ENCODE measurements around the gene CDC42BPG. TPM values are rescaled to one million over a fixed set of nuclear protein-coding genes. Genes with fewer than 3 reads are reported as not detected.
A peak's percentile ranks its signal among the peaks of the same experiment; 100 is the strongest.

CDC42BPG gene
- total and polyA plus RNA-seq, 3 experiments from 2014 or later: 0.52 to 2.3 (median 0.66) TPM

DNA sequence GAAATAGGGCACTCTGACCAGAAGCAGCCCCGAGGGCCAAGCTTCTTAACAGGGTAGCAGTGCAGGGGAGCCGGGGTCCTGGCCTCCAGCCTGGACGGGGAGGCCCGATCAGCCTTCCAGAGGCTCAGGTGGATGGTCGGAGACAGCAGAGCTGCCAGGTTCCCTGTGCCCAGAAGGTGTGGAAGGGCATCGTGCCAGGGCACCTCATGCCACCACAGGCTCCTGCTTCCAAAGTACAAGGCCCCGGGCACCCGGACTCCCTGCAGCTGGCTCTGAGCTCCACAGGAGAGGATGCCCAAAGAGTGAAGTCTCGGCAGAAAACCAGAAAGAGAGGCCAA is 19.7 kb upstream of the CDC42BPG start:
- Histone ChIP-seq H3K27me3 (ENCODE audit: insufficient read depth, low read length, poor library complexity, severe bottlenecking) (no peaks in the 10 kb centered on the region), H3K27ac (ENCODE audit: low read depth, low read length) (peak overlapping the region; percentile 75), H3K9me3 (ENCODE audit: low read length) (no peaks in the 10 kb centered on the region), H3K4me3 (ENCODE audit: low read length) (peak overlapping the region; percentile 66), H3K36me3 (ENCODE audit: insufficient read depth, low read length) (peaks cover 16% of the 10 kb centered on the region), H3K4me1 (ENCODE audit: insufficient read depth, low read length) (peaks cover 100% of the 10 kb centered on the region)
- peaks cover 0 to 1% of the 10 kb centered on the region in 2 donors for H3K27me3 Mint-ChIP-seq
- peak overlapping the region; percentile 80 to 99 (median 96) for H3K27ac Mint-ChIP-seq
- CTCF ChIA-PET: interaction anchor here (0.9 to 32.1 kb wide), 5 partner anchors 15 to 176 kb away, joined by 3 to 1256 read pairs (median 4); partner anchors contain the start of genes CDC42BPG and EHD1
- no peaks in the 10 kb centered on the region for H3K9me3 Mint-ChIP-seq
- DNase-seq: no peak
- POLR2A ChIA-PET: interaction anchor here (1.4 to 24.3 kb wide), 5 partner anchors 11 to 85 kb away, joined by 4 to 569 read pairs (median 5); partner anchors contain the start of genes CDC42BPG and EHD1
- peak overlapping the region; percentile 76 to 91 (median 78) for H3K4me3 Mint-ChIP-seq
- H3K36me3 Mint-ChIP-seq: peaks cover 0 to 56% (median 20%) of the 10 kb centered on the region in 3 donors
- peaks cover 84 to 95% (median 91%) of the 10 kb centered on the region in 3 donors for H3K4me1 Mint-ChIP-seq

DNA sequence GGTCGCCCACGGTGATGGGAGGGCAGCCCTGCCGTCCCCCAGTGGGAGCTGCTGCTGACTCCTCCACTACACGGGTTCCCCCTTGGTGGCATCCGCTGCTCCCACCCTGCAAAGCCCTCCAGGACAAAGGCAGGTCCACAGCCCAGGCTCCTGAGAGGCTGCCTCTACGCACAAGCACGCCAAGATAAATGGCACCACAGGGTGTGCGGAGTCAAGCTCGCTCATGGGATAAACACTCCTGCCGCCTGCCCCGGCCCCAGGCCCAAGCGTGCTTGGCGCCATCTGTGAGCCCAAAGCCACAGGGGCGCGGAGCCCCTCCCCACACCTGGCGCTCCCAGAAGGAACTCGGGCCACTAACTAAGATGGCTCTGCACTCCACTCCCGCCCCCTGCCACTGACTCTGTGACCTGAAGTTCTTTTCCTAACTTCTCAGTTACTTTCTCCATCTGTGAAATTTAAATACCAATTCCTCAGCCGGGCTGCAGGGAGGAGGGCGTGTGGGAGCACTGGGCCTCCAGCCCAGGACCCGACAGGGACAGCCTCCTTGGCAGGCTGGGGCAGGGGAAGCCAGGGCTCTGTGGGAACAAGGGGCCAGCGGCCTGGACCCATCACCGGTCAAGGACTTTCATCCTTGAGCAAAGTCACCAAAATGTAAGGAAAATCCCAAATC is 19.1 kb upstream of the CDC42BPG start:
- ChIA-PET CTCF (interaction anchor here (0.7 to 32.1 kb wide), 5 partner anchors 14 to 1010 kb away, joined by 3 to 1256 read pairs (median 3); partner anchors contain the start of genes CDC42BPG and EHD1), POLR2A (interaction anchor here (1.5 to 24.3 kb wide), 4 partner anchors 10 to 85 kb away, joined by 4 to 569 read pairs (median 109); partner anchors contain the start of gene EHD1)
- Histone ChIP-seq H3K4me1 (ENCODE audit: insufficient read depth, low read length) (peaks cover 100% of the 10 kb centered on the region), H3K36me3 (ENCODE audit: insufficient read depth, low read length) (peaks cover 16% of the 10 kb centered on the region), H3K27me3 (ENCODE audit: insufficient read depth, low read length, poor library complexity, severe bottlenecking) (no peaks in the 10 kb centered on the region), H3K27ac (ENCODE audit: low read depth, low read length) (peak overlapping the region; percentile 75), H3K4me3 (ENCODE audit: low read length) (peak overlapping the region; percentile 66), H3K9me3 (ENCODE audit: low read length) (no peaks in the 10 kb centered on the region)
- no peak for DNase-seq
- H3K27ac Mint-ChIP-seq: peak overlapping the region; percentile 80 to 99 (median 96)
- H3K4me1 Mint-ChIP-seq: peaks cover 84 to 95% (median 91%) of the 10 kb centered on the region in 3 donors
- H3K27me3 Mint-ChIP-seq: peaks cover 0 to 1% of the 10 kb centered on the region in 2 donors
- peak overlapping the region; percentile 76 to 91 (median 78) for H3K4me3 Mint-ChIP-seq
- H3K9me3 Mint-ChIP-seq: no peaks in the 10 kb centered on the region
- peaks cover 0 to 56% (median 19%) of the 10 kb centered on the region in 3 donors for H3K36me3 Mint-ChIP-seq

DNA sequence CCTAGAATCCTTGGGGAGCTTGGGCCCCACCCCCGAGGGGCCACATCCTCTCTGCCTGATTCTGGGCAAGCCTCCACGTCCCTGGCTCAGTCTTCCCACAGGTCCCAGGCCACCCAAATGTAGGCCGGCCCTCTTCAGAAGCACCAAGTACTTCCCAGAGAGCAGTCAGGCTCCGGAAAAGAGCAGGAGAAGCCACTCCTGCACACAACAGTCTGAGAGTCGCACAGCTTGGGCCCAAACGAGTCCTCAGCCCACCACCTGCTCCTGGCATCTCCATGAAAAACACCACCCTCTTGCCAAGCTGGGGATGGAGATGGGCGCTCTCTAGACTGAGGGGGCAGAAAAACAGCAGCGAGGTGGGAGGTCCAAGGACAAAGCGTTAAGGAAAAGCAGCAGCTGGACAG is 18.5 kb upstream of the CDC42BPG start:
- no peak for DNase-seq
- Mint-ChIP-seq H3K4me1 (peaks cover 82 to 93% (median 88%) of the 10 kb centered on the region in 3 donors), H3K9me3 (no peaks in the 10 kb centered on the region), H3K27ac (peak overlapping the region; percentile 80 to 99 (median 96)), H3K36me3 (peaks cover 0 to 53% (median 15%) of the 10 kb centered on the region in 3 donors), H3K4me3 (peak overlapping the region; percentile 76 to 89 (median 78)), H3K27me3 (peaks cover 0 to 1% of the 10 kb centered on the region in 2 donors)
- Histone ChIP-seq H3K27me3 (ENCODE audit: insufficient read depth, low read length, poor library complexity, severe bottlenecking) (no peaks in the 10 kb centered on the region), H3K27ac (ENCODE audit: low read depth, low read length) (peak overlapping the region; percentile 75), H3K9me3 (ENCODE audit: low read length) (no peaks in the 10 kb centered on the region), H3K4me3 (ENCODE audit: low read length) (peak overlapping the region; percentile 66), H3K4me1 (ENCODE audit: insufficient read depth, low read length) (peaks cover 100% of the 10 kb centered on the region), H3K36me3 (ENCODE audit: insufficient read depth, low read length) (peaks cover 14% of the 10 kb centered on the region)
- POLR2A ChIA-PET: interaction anchor here (0.8 to 24.3 kb wide), 3 partner anchors 9 to 84 kb away, joined by 5 to 569 read pairs (median 213); partner anchors contain the start of gene EHD1
- CTCF ChIA-PET: interaction anchor here (0.7 to 32.1 kb wide), 5 partner anchors 14 to 1009 kb away, joined by 3 to 1256 read pairs (median 3); partner anchors contain the start of genes CDC42BPG and EHD1

DNA sequence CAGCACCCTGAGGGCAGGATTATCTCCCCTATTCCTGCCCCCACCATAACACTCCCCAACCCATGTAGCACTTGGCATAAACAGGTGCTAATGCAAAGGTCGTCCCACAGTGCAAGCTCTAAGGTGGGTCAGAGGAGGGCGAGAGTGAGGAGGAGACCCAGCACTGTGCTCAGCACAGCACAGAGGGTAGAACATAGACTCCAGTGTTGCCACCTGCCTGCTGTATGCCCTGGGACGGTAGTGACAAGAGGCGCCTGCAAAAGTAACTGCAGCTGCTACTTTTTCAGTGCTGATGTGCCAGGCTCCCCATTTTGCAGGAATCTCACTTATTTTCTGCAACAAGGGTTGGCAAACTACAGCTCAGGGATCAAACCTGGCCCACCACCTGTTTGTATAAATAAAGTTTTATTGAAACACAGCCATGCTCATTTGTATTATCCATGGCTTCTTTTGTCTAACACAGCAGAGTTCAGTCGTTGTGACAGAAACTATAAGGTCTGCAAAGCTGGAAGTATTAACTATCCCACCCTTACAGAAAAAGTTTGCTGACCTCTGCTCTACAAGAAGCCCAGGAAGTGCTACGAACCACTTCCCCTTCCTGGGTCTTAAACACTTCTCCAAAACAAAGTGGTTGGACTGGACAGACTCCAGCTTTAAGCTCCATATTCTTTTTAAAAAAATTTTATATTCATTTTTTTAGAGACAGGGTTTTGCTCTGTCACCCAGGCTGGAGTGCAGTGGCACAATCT is 16.9 kb upstream of the CDC42BPG start:
- H3K9me3 ChIP-seq (ENCODE audit: low read length): no peaks in the 10 kb centered on the region
- H3K4me1 ChIP-seq (ENCODE audit: insufficient read depth, low read length): peaks cover 100% of the 10 kb centered on the region
- ChIA-PET POLR2A (interaction anchor here (0.6 to 24.3 kb wide), 4 partner anchors 8 to 49 kb away, joined by 4 to 569 read pairs (median 109); partner anchors contain the start of gene EHD1), CTCF (interaction anchor here (4.8 to 32.1 kb wide), 3 partner anchors 7 to 25 kb away, joined by 55 to 1256 read pairs (median 318); partner anchors contain the start of genes CDC42BPG and EHD1)
- H3K9me3 Mint-ChIP-seq: no peaks in the 10 kb centered on the region
- peak overlapping the region; percentile 3 for H3K27ac ChIP-seq (ENCODE audit: low read depth, low read length)
- H3K27me3 Mint-ChIP-seq: peaks cover 0 to 1% of the 10 kb centered on the region in 2 donors
- DNase-seq: peak in 1 of 5 donors; percentile 45
- H3K27me3 ChIP-seq (ENCODE audit: insufficient read depth, low read length, poor library complexity, severe bottlenecking): no peaks in the 10 kb centered on the region
- peaks cover 83 to 93% (median 88%) of the 10 kb centered on the region in 3 donors for H3K4me1 Mint-ChIP-seq
- H3K36me3 ChIP-seq (ENCODE audit: insufficient read depth, low read length): peaks cover 14% of the 10 kb centered on the region
- peaks cover 0 to 52% (median 11%) of the 10 kb centered on the region in 3 donors for H3K36me3 Mint-ChIP-seq
- H3K4me3 Mint-ChIP-seq: peak overlapping the region; percentile 72 to 92 (median 87)
- H3K4me3 ChIP-seq (ENCODE audit: low read length): peak overlapping the region; percentile 50
- H3K27ac Mint-ChIP-seq: peak overlapping the region; percentile 96 to 99 (median 98)

DNA sequence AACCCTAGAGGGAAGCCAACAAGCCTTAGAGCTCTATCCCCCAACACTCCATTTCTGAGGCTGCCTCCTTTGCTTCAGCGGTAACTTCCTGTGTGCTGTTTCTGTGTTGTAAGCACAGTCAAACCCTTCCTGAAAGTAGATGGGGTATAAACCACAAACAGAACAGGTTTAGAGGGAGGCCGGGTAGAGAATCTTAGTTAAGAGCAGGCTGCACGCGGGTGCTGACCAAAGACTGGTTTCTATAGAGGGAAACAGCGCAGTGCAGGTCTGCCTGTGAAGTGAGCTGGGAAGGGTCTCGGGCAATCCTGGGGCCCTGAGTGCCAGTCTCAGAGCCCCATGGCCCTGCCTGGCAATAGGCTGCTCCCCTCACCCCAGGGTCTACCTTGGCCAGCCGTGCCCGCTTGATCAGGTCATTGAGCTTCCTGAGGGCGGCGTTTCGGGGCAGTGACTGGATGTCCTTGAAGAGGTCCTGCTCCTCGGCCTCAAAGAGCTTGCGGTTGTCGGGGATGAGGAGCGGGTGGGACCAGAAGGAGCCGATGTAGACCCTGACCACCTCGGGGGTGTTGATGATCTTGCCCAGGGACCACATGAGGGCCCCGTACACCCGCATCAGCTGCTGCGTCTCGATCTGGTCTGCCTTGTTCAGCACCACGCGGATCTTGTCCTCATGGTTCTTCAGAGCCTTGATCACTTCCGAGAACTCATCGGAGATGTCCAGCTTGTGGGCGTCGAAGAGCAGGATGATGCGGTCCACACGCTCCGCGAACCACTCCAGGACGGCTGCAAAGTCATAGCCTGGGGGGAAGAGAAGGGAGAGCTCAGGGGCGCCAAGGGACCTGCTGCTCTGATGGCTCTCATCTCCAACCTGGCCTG is 15.3 kb upstream of the CDC42BPG start:
- DNase-seq: peak in 3 of 5 donors; percentile 77 to 81 (median 80)
- Mint-ChIP-seq H3K36me3 (peaks cover 3 to 54% (median 15%) of the 10 kb centered on the region in 3 donors), H3K9me3 (no peaks in the 10 kb centered on the region), H3K4me1 (peaks cover 83 to 93% (median 88%) of the 10 kb centered on the region in 3 donors), H3K4me3 (peak overlapping the region; percentile 79 to 92 (median 87)), H3K27ac (peak overlapping the region; percentile 96 to 99 (median 98)), H3K27me3 (peaks cover 0 to 1% of the 10 kb centered on the region in 2 donors)
- H3K9me3 ChIP-seq (ENCODE audit: low read length): no peaks in the 10 kb centered on the region
- ChIA-PET CTCF (interaction anchor here (0.8 to 32.1 kb wide), 5 partner anchors 9 to 118 kb away, joined by 3 to 1256 read pairs (median 55); partner anchors contain the start of genes CDC42BPG, EHD1 and RASGRP2), POLR2A (interaction anchor here (1.1 to 24.3 kb wide), 9 partner anchors 6 to 253 kb away, joined by 3 to 569 read pairs (median 6); partner anchors contain the start of genes EHD1, RASGRP2 and SF1)
- H3K27me3 ChIP-seq (ENCODE audit: insufficient read depth, low read length, poor library complexity, severe bottlenecking): no peaks in the 10 kb centered on the region
- peak overlapping the region; percentile 68 for H3K27ac ChIP-seq (ENCODE audit: low read depth, low read length)
- peak overlapping the region; percentile 47 for H3K4me3 ChIP-seq (ENCODE audit: low read length)
- H3K36me3 ChIP-seq (ENCODE audit: insufficient read depth, low read length): peaks cover 11% of the 10 kb centered on the region
- H3K4me1 ChIP-seq (ENCODE audit: insufficient read depth, low read length): peaks cover 100% of the 10 kb centered on the region

DNA sequence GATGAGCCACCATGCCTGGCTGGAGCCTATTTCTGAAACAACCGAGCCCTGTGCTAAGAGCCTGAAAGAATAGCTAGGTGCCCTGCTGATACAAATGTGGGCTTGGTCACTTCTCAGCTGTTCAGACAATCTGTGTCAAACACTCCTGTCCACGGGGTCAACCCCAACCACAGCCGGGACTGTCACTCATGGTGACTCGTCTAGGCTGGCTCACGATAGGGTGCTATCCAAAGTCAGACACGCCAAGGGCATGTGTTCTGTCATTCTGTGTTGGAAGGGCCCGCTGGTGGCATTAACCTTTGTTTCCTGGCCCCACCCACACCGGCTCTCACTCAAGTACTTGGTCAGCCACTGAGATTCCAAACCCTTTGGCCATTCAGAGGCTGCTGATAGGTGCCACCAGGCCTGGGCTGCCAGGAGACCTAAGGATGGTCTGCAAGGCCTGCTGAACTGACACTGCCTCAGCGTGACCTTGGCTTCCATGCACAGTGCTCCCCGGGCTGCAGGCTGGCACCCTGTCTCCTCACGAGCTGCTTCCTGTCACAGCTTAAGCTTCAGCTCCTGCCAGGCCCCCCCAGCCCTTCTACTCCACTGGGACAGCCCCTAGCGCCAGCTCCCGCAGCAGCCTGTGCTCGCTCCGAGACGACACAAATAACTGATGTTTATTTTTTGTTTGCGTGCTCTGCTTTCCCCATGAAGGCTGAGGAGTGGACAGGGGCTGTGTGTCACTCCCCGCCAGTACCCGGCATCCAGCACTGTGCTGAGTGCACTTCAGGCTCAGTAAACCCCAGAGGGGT is 14.2 kb upstream of the CDC42BPG start:
- Histone ChIP-seq H3K27me3 (ENCODE audit: insufficient read depth, low read length, poor library complexity, severe bottlenecking) (no peaks in the 10 kb centered on the region), H3K4me1 (ENCODE audit: insufficient read depth, low read length) (peaks cover 100% of the 10 kb centered on the region), H3K4me3 (ENCODE audit: low read length) (peak overlapping the region; percentile 47), H3K36me3 (ENCODE audit: insufficient read depth, low read length) (peaks cover 15% of the 10 kb centered on the region), H3K27ac (ENCODE audit: low read depth, low read length) (peak overlapping the region; percentile 68), H3K9me3 (ENCODE audit: low read length) (no peaks in the 10 kb centered on the region)
- peaks cover 80 to 94% (median 90%) of the 10 kb centered on the region in 3 donors for H3K4me1 Mint-ChIP-seq
- H3K9me3 Mint-ChIP-seq: no peaks in the 10 kb centered on the region
- peak; percentile 65 to 80 (median 68) for DNase-seq
- peak overlapping the region; percentile 79 to 92 (median 87) for H3K4me3 Mint-ChIP-seq
- ChIA-PET POLR2A (interaction anchor here (0.5 to 24.3 kb wide), 11 partner anchors 7 to 254 kb away, joined by 3 to 569 read pairs (median 6); partner anchors contain the start of genes EHD1, MEN1, RASGRP2 and SF1), CTCF (interaction anchor here (1.6 to 32.1 kb wide), 4 partner anchors 9 to 114 kb away, joined by 8 to 1256 read pairs (median 186); partner anchors contain the start of genes CDC42BPG, EHD1 and RASGRP2)
- peaks cover 3 to 65% (median 15%) of the 10 kb centered on the region in 3 donors for H3K36me3 Mint-ChIP-seq
- peak overlapping the region; percentile 96 to 99 (median 98) for H3K27ac Mint-ChIP-seq
- peaks cover 0 to 1% of the 10 kb centered on the region in 2 donors for H3K27me3 Mint-ChIP-seq

Data from CD8-positive, alpha-beta memory T cell (primary cell).